Mesenchymal stem cell (in vitro differentiated cells and primary cell): ENCODE results near the gene RBFOX1.

ENCODE experiments used
- DNase-seq: peaks from one replicate; pipeline ENCODE4 v3.0.0-alpha.2; 2013
- H2AFZ ChIP-seq: one replicate; pipeline ENCODE4 v1.6.1; 2013; ENCODE audit warnings: low read depth, mild to moderate bottlenecking, control low read depth, inconsistent platforms, low read length, moderate library complexity
- H2AK5ac ChIP-seq: 2 replicates; pipeline ENCODE4 v1.6.1; 2013; ENCODE audit warnings: low read length, moderate library complexity, mild to moderate bottlenecking, inconsistent platforms; ENCODE audit not compliant: severe bottlenecking
- H2BK120ac ChIP-seq: one replicate; pipeline ENCODE4 v1.6.1; 2013; ENCODE audit warnings: low read depth, mild to moderate bottlenecking, inconsistent platforms, low read length, moderate library complexity
- H2BK12ac ChIP-seq, 2 experiments: one replicate each; pipeline ENCODE4 v1.6.1; 2013; ENCODE audit warnings: inconsistent platforms in 2 of 2, low read length in 2 of 2, mild to moderate bottlenecking in 2 of 2, moderate library complexity in 2 of 2, control low read depth in 1 of 2
- H2BK15ac ChIP-seq: one replicate; pipeline ENCODE4 v1.6.1; 2013; ENCODE audit warnings: mild to moderate bottlenecking, low read depth, inconsistent platforms; ENCODE audit not compliant: poor library complexity, severe bottlenecking
- H2BK5ac ChIP-seq: 2 replicates; pipeline ENCODE4 v1.6.1; 2013; ENCODE audit warnings: low read depth, mild to moderate bottlenecking, low read length, control low read depth, inconsistent platforms; ENCODE audit not compliant: poor library complexity, severe bottlenecking
- H3K14ac ChIP-seq, 2 experiments: one replicate each; pipeline ENCODE4 v1.6.1; 2013; ENCODE audit warnings: inconsistent platforms in 2 of 2, low read length in 2 of 2, control low read depth in 1 of 2, mild to moderate bottlenecking in 1 of 2, moderate library complexity in 1 of 2
- H3K18ac ChIP-seq, 2 experiments: one replicate each; pipeline ENCODE4 v1.6.1; 2013; ENCODE audit warnings: inconsistent platforms in 2 of 2, low read length in 2 of 2, control low read depth in 1 of 2, low read depth in 1 of 2, mild to moderate bottlenecking in 1 of 2
- H3K23ac ChIP-seq, 2 experiments: one replicate each; pipeline ENCODE4 v1.6.1; 2013; ENCODE audit warnings: inconsistent platforms in 2 of 2, low read length in 2 of 2, mild to moderate bottlenecking in 2 of 2, moderate library complexity in 2 of 2, control low read depth in 1 of 2
- H3K27ac ChIP-seq: 2 replicates; pipeline ENCODE4 v1.5.1; 2013; ENCODE audit warnings: mild to moderate bottlenecking, moderate library complexity, low read length, control low read depth, inconsistent platforms; ENCODE audit not compliant: poor library complexity, severe bottlenecking
- H3K27me3 ChIP-seq, 2 experiments: 2 replicates each; pipeline versions ENCODE4 v1.6.1 to v1.7.0; 2013; ENCODE audit warnings: low read length in 2 of 2, mild to moderate bottlenecking in 2 of 2, moderate library complexity in 2 of 2, control low read depth in 1 of 2, inconsistent platforms in 1 of 2; ENCODE audit not compliant: control insufficient read depth in 1 of 2, insufficient read depth in 1 of 2
- H3K36me3 ChIP-seq, 2 experiments: 2 replicates each; pipeline versions ENCODE4 v1.6.1 to v1.7.0; 2013; ENCODE audit warnings: low read length in 2 of 2, control low read depth in 1 of 2, inconsistent platforms in 1 of 2, low read depth in 1 of 2, mild to moderate bottlenecking in 1 of 2; ENCODE audit not compliant: insufficient read depth in 2 of 2, control insufficient read depth in 1 of 2
- H3K4ac ChIP-seq, 2 experiments: one replicate each; pipeline ENCODE4 v1.6.1; 2013; ENCODE audit warnings: inconsistent platforms in 2 of 2, low read length in 2 of 2, mild to moderate bottlenecking in 2 of 2, moderate library complexity in 2 of 2, control low read depth in 1 of 2, low read depth in 1 of 2
- H3K4me1 ChIP-seq: 2 replicates; pipeline ENCODE4 v1.6.1; 2013; ENCODE audit warnings: low read depth, low read length, control low read depth; ENCODE audit not compliant: control insufficient read depth, insufficient read depth
- H3K4me2 ChIP-seq: 2 replicates; pipeline ENCODE4 v1.6.1; 2013; ENCODE audit warnings: low read length, mild to moderate bottlenecking, inconsistent platforms; ENCODE audit not compliant: poor library complexity, severe bottlenecking
- H3K4me3 ChIP-seq, 2 experiments: 2 replicates each; pipeline versions ENCODE4 v1.5.1 to v1.7.0; 2013; ENCODE audit warnings: low read length in 2 of 2, mild to moderate bottlenecking in 2 of 2, control low read depth in 1 of 2, low read depth in 1 of 2; ENCODE audit not compliant: insufficient read depth in 1 of 2
- H3K79me1 ChIP-seq: replicated peaks from 2 replicates; pipeline ENCODE4 v1.6.1; 2013; ENCODE audit warnings: mild to moderate bottlenecking, control low read depth, low read length, inconsistent platforms; ENCODE audit not compliant: poor library complexity, severe bottlenecking
- H3K9ac ChIP-seq: 2 replicates; pipeline ENCODE4 v1.7.0; 2013; ENCODE audit warnings: mild to moderate bottlenecking, low read length, moderate library complexity
- H3K9me3 ChIP-seq: 2 replicates; pipeline ENCODE4 v1.7.0; 2013; ENCODE audit warnings: mild to moderate bottlenecking, low read length; ENCODE audit not compliant: control insufficient read depth
- H4K8ac ChIP-seq: one replicate; pipeline ENCODE4 v1.6.1; 2013; ENCODE audit warnings: inconsistent platforms, mild to moderate bottlenecking, low read length, moderate library complexity
- H4K91ac ChIP-seq: one replicate; pipeline ENCODE4 v1.6.1; 2013; ENCODE audit warnings: mild to moderate bottlenecking, low read length, inconsistent platforms
- WGBS: methylation state at CpG from one replicate; pipeline ENCODE4 v1.1.7; 2013; ENCODE audit warnings: mixed read lengths; 5-methylcytosine and 5-hydroxymethylcytosine counted together

The RBFOX1 gene

DNA sequence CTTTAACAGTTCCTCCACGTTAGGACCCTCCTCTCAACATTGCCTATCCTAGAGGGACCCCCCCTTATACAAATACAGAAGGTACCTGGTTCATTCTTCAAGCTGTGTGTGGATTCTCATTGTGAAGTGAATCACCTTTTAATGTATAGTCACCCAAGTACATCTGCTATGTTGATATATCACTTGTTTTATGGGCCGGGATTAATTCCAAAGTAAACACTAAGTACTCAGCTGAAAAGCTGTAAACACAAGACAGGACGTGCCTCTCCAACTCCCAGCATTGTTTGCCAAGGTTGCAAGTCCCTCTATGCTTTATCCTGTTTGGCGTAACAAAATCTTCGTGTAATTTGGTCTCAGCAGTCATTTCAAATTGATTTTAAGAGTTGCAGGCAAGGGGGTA, 123.6 kb downstream of the RBFOX1 start:
- Histone ChIP-seq H2BK12ac (no peak overlapping the region), H2AFZ (no peak overlapping the region), H2BK5ac (no peak overlapping the region), H3K4me2 (no peak overlapping the region), H3K9ac (no peak overlapping the region), H3K9me3 (peaks cover 3% of the 10 kb centered on the region), H4K8ac (no peak overlapping the region), H2AK5ac (no peak overlapping the region), H3K18ac (no peak overlapping the region), H3K27me3 (no peaks in the 10 kb centered on the region), H3K4me3 (no peak overlapping the region), H4K91ac (no peak overlapping the region), H3K4ac (no peak overlapping the region), H3K23ac (no peak overlapping the region), H2BK15ac (no peak overlapping the region), H3K14ac (no peak overlapping the region), H2BK120ac (no peak overlapping the region), H3K27ac (no peak overlapping the region), H3K36me3 (no peaks in the 10 kb centered on the region), H3K79me1 (no peaks in the 10 kb centered on the region), H3K4me1 (no peaks in the 10 kb centered on the region)
- WGBS: 66% methylated on average over 4 of the region's 5 CpGs
- DNase-seq: no peak

DNA sequence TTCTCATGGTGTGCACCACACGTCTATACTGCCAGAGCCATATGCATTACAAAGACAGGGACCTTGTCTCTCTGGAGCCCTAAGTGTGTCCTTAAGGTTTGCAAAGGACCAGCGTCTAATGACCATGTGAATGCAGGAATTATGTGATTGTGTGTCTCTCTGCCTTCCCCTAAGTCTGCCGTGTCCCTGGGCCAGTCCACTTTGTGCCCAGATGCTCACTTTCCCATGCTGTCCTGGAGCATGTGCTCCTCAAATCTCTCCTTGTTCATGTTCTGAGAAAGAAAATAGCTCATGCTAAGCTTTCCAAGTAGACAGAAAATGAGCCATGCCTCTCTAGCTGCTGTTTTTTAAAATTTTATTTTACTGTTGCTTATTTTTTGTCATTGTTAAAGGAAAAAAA, 125.5 kb downstream of the RBFOX1 start:
- H3K4ac ChIP-seq: no peak overlapping the region
- H3K27me3 ChIP-seq: no peaks in the 10 kb centered on the region
- no peaks in the 10 kb centered on the region for H3K79me1 ChIP-seq
- no peak overlapping the region for H3K9ac ChIP-seq
- H4K91ac ChIP-seq: no peak overlapping the region
- H3K18ac ChIP-seq: no peak overlapping the region
- no peak overlapping the region for H2AK5ac ChIP-seq
- no peak overlapping the region for H3K4me3 ChIP-seq
- H2BK5ac ChIP-seq: no peak overlapping the region
- H2BK15ac ChIP-seq: no peak overlapping the region
- no peak overlapping the region for H3K27ac ChIP-seq
- H3K4me2 ChIP-seq: no peak overlapping the region
- 71% methylated on average over 3 of the region's 3 CpGs for WGBS
- H2AFZ ChIP-seq: no peak overlapping the region
- peaks cover 4% of the 10 kb centered on the region for H3K9me3 ChIP-seq
- no peaks in the 10 kb centered on the region for H3K4me1 ChIP-seq
- H4K8ac ChIP-seq: no peak overlapping the region
- H2BK120ac ChIP-seq: no peak overlapping the region
- H3K23ac ChIP-seq: no peak overlapping the region
- H3K36me3 ChIP-seq: no peaks in the 10 kb centered on the region
- no peak for DNase-seq
- no peak overlapping the region for H2BK12ac ChIP-seq
- no peak overlapping the region for H3K14ac ChIP-seq

DNA sequence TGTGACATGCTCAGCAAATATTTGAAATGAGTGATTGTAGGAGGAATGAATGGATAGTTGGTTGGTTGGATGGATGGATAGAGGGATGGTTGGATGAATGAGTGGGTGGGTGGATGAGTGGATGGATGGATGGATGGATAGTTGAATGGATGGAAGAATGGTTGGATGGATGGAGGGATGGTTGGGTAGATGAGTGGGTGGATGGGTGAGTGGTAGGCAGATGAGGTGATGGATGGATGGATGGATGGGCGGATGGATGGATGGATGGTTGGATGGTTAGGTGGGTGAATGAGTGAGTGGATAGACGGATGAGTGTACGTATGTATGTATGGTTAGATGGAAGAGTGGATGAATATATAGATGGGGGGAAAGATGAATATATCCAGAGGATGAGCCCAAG, 137.7 kb downstream of the RBFOX1 start:
- no peak overlapping the region for H4K91ac ChIP-seq
- no peak overlapping the region for H2BK120ac ChIP-seq
- H3K4me2 ChIP-seq: no peak overlapping the region
- H3K23ac ChIP-seq: no peak overlapping the region
- H3K4me3 ChIP-seq: no peak overlapping the region
- H3K9me3 ChIP-seq: peaks cover 8% of the 10 kb centered on the region
- no peaks in the 10 kb centered on the region for H3K79me1 ChIP-seq
- H3K27me3 ChIP-seq: no peaks in the 10 kb centered on the region
- H3K4ac ChIP-seq: no peak overlapping the region
- H2AK5ac ChIP-seq: no peak overlapping the region
- no peaks in the 10 kb centered on the region for H3K36me3 ChIP-seq
- no peak overlapping the region for H3K27ac ChIP-seq
- H3K18ac ChIP-seq: no peak overlapping the region
- no peaks in the 10 kb centered on the region for H3K4me1 ChIP-seq
- H2AFZ ChIP-seq: no peak overlapping the region
- H3K9ac ChIP-seq: no peak overlapping the region
- H4K8ac ChIP-seq: no peak overlapping the region
- DNase-seq: no peak
- no peak overlapping the region for H3K14ac ChIP-seq
- 82% methylated on average over 3 of the region's 3 CpGs for WGBS
- H2BK5ac ChIP-seq: no peak overlapping the region
- no peak overlapping the region for H2BK15ac ChIP-seq
- H2BK12ac ChIP-seq: no peak overlapping the region

DNA sequence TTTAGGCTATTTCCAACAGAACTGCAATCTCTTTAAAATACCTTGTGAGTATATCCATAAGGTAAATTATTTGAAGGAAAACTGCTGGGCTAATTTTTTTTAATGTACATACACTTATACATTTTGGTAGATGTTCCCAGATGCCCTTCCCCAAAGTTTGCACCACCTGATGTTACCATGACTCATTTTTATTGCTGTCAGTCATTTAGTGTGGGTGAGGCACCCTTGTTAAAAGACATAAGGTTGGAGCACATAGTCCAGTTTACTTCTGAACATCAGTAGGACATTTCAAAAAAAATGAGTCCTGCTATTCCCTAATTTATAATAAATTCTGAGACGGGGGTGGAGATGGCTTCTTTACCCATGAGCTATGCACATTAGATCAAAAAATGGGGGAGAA, 138.6 kb downstream of the RBFOX1 start:
- H2BK15ac ChIP-seq: no peak overlapping the region
- peaks cover 8% of the 10 kb centered on the region for H3K9me3 ChIP-seq
- H2BK120ac ChIP-seq: no peak overlapping the region
- no peak overlapping the region for H4K91ac ChIP-seq
- H2AK5ac ChIP-seq: no peak overlapping the region
- H2BK12ac ChIP-seq: no peak overlapping the region
- no peak overlapping the region for H3K4me3 ChIP-seq
- H3K18ac ChIP-seq: no peak overlapping the region
- no peak overlapping the region for H3K4me2 ChIP-seq
- no CpG with 5 or more reads among the region's 1 CpG for WGBS
- H2AFZ ChIP-seq: no peak overlapping the region
- no peak overlapping the region for H3K27ac ChIP-seq
- H3K79me1 ChIP-seq: no peaks in the 10 kb centered on the region
- no peak overlapping the region for H4K8ac ChIP-seq
- no peaks in the 10 kb centered on the region for H3K4me1 ChIP-seq
- no peak for DNase-seq
- H3K27me3 ChIP-seq: no peaks in the 10 kb centered on the region
- H3K4ac ChIP-seq: no peak overlapping the region
- no peak overlapping the region for H3K23ac ChIP-seq
- no peaks in the 10 kb centered on the region for H3K36me3 ChIP-seq
- no peak overlapping the region for H3K14ac ChIP-seq
- no peak overlapping the region for H2BK5ac ChIP-seq
- H3K9ac ChIP-seq: no peak overlapping the region
